CD4-positive, alpha-beta memory T cell (primary cell): ENCODE results near the gene OVOL3. TPM values are rescaled to one million over a fixed set of nuclear protein-coding genes. Genes with fewer than 3 reads are reported as not detected.
A peak's percentile ranks its signal among the peaks of the same experiment; 100 is the strongest.

Experiments used
- CTCF ChIA-PET: fragments of 350-600 bp; sonication (Branson Sonifier 250); formaldehyde crosslinking; loops from one replicate; lab custom pipeline; 2021; ENCODE audit warnings: inconsistent platforms; ENCODE audit not compliant: partially characterized antibody; lab: Charles Lee
- POLR2A ChIA-PET: fragments of 350-600 bp; sonication (Branson Sonifier 250); formaldehyde crosslinking; loops from one replicate; lab custom pipeline; 2021; ENCODE audit not compliant: partially characterized antibody; lab: Charles Lee
- DNase-seq, 5 donors: peaks; one replicate each; pipeline versions ENCODE4 v3.0.0 to v3.0.0-alpha.2; 2020 to 2022; ENCODE audit warnings: mixed read lengths in 1 of 5
- H3K27ac ChIP-seq: one replicate; pipeline ENCODE4 v1.7.0; 2013; ENCODE audit warnings: low read depth, low read length
- H3K27me3 ChIP-seq: 2 replicates; pipeline ENCODE4 v1.7.0; 2013; ENCODE audit warnings: mild to moderate bottlenecking, low read length, moderate library complexity; ENCODE audit not compliant: insufficient read depth
- H3K36me3 ChIP-seq: 2 replicates; pipeline ENCODE4 v1.7.0; 2013; ENCODE audit warnings: mild to moderate bottlenecking, low read length, moderate library complexity; ENCODE audit not compliant: insufficient read depth
- H3K4me1 ChIP-seq: 2 replicates; pipeline ENCODE4 v1.7.0; 2013; ENCODE audit warnings: mild to moderate bottlenecking, low read length, moderate library complexity; ENCODE audit not compliant: insufficient read depth
- H3K4me3 ChIP-seq, 2 donors: one replicate each; pipeline ENCODE4 v1.7.0; 2013; ENCODE audit warnings: low read length in 2 of 2, mild to moderate bottlenecking in 1 of 2
- H3K9me3 ChIP-seq, 2 donors: one replicate each; pipeline ENCODE4 v1.7.0; 2013; ENCODE audit warnings: low read length in 2 of 2, control low read depth in 1 of 2; ENCODE audit not compliant: control insufficient read depth in 1 of 2
- H3K27ac Mint-ChIP-seq, 7 donors: one replicate each; pipeline ENCODE4 v1.8.0; 2020 to 2021; ENCODE audit warnings: mixed read lengths in 7 of 7, mild to moderate bottlenecking in 6 of 7, inconsistent platforms in 3 of 7, moderate library complexity in 3 of 7
- H3K27me3 Mint-ChIP-seq, 2 donors: one replicate each; pipeline ENCODE4 v1.8.0; 2020 to 2021; ENCODE audit warnings: mixed read lengths in 2 of 2
- H3K36me3 Mint-ChIP-seq, 2 donors: one replicate each; pipeline ENCODE4 v1.8.0; 2020 to 2021; ENCODE audit warnings: mixed read lengths in 2 of 2, inconsistent platforms in 1 of 2, mild to moderate bottlenecking in 1 of 2
- H3K4me1 Mint-ChIP-seq, 4 donors: one replicate each; pipeline ENCODE4 v1.8.0; 2020 to 2021; ENCODE audit warnings: mixed read lengths in 4 of 4, mild to moderate bottlenecking in 1 of 4
- H3K4me3 Mint-ChIP-seq, 8 donors: one replicate each; pipeline ENCODE4 v1.8.0; 2020 to 2021; ENCODE audit warnings: mixed read lengths in 8 of 8, mild to moderate bottlenecking in 7 of 8, moderate library complexity in 6 of 8, inconsistent platforms in 3 of 8
- H3K9me3 Mint-ChIP-seq, 8 donors: one replicate each; pipeline ENCODE4 v1.8.0; 2020 to 2021; ENCODE audit warnings: mixed read lengths in 8 of 8, mild to moderate bottlenecking in 5 of 8, inconsistent platforms in 3 of 8, moderate library complexity in 1 of 8
- intact Hi-C: fragments of 100-400 bp; cut with micrococcal nuclease; formaldehyde crosslinking; loops from one replicate; pipeline ENCODE4 v1.15.1; 2023
- polyA plus RNA-seq, 2 donors: library from polyadenylated mRNA; unstranded; fragments of 300-500 nt; fragmentation: Illumina TruSeq; gene quantifications; one replicate each; pipeline ENCODE4 v1.2.3, GENCODE V29; 2021
- total RNA-seq, 2 experiments: library from RNA; stranded (reverse); gene quantifications; one replicate each; pipeline ENCODE4 v1.2.3, GENCODE V29; 2021

Gene OVOL3
- total and polyA plus RNA-seq, 4 experiments from 2014 or later: not detected

DNA sequence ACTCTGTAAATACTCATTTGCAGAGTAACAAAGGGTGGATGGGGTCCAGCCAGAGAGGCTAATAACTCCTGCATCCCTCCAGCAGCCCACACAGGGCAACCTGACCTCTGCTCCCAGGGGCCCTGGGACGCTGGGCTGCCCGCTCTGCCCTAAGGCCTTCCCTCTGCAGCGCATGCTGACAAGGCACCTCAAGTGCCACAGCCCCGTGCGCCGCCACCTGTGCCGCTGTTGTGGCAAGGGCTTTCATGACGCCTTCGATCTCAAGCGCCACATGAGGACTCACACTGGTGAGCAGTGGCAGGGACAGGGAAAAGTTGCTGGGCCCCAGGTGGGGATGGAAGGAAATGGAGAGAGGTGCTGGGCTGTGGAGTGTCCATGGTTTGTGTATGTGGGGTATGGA is 1.7 kb downstream of the OVOL3 start:
- Mint-ChIP-seq H3K4me1 (peaks cover 18 to 44% (median 32%) of the 10 kb centered on the region in 4 donors), H3K4me3 (peak overlapping the region; percentile 57 to 96 (median 76)), H3K9me3 (peaks cover 0 to 6% (median 0%) of the 10 kb centered on the region in 8 donors), H3K36me3 (peaks cover 10 to 40% of the 10 kb centered on the region in 2 donors), H3K27me3 (peaks cover 0 to 2% of the 10 kb centered on the region in 2 donors), H3K27ac (peak overlapping the region in 4 of 7 donors; percentile 23 to 95 (median 79))
- DNase-seq: no peak
- peaks cover 7% of the 10 kb centered on the region for H3K36me3 ChIP-seq
- no peaks in the 10 kb centered on the region for H3K9me3 ChIP-seq
- H3K4me1 ChIP-seq: peaks cover 30% of the 10 kb centered on the region
- H3K27ac ChIP-seq: no peak overlapping the region
- H3K4me3 ChIP-seq: no peak overlapping the region
- POLR2A ChIA-PET: interaction anchor here (0.7 kb wide), 1 partner anchor 120 kb away, joined by 3 read pairs; no protein-coding TSS in a partner anchor
- H3K27me3 ChIP-seq: no peaks in the 10 kb centered on the region
- CTCF ChIA-PET: no interaction called here
- intact Hi-C loops: loop anchor here (10.0 kb wide), 2 partner anchors 218 to 1102 kb away; partner anchors contain the start of genes ZNF383 and ZNF585B

- Mint-ChIP-seq H3K9me3 (peaks cover 0 to 6% (median 0%) of the 10 kb centered on the region in 8 donors), H3K4me1 (peaks cover 21 to 51% (median 36%) of the 10 kb centered on the region in 4 donors), H3K27ac (peak overlapping the region in 6 of 7 donors; percentile 61 to 99 (median 90)), H3K27me3 (peaks cover 0 to 2% of the 10 kb centered on the region in 2 donors), H3K36me3 (peaks cover 16 to 44% of the 10 kb centered on the region in 2 donors), H3K4me3 (peak overlapping the region; percentile 89 to 99 (median 94))
- Histone ChIP-seq H3K4me3 (no peak overlapping the region), H3K9me3 (no peaks in the 10 kb centered on the region), H3K27me3 (no peaks in the 10 kb centered on the region), H3K36me3 (peaks cover 7% of the 10 kb centered on the region), H3K4me1 (peaks cover 30% of the 10 kb centered on the region), H3K27ac (no peak overlapping the region)
- ChIA-PET CTCF (interaction anchor here (4.3 kb wide), 1 partner anchor 14 kb away, joined by 21 read pairs; no protein-coding TSS in a partner anchor), POLR2A (interaction anchor here (0.5 to 3.1 kb wide), 4 partner anchors 9 to 120 kb away, joined by 3 to 34 read pairs (median 12); partner anchors contain the start of gene CAPNS1)
- no peak for DNase-seq
- intact Hi-C loops: loop anchor here (10.0 kb wide), 2 partner anchors 219 to 1101 kb away; partner anchors contain the start of genes ZNF383 and ZNF585B
Measured at GRCh38 chr19:36113425-36113824, 2.5 kb downstream of the OVOL3 start.

GRCh38 chr19:36113894-36114720 is 3.2 kb downstream of the OVOL3 start:
- H3K36me3 Mint-ChIP-seq: peaks cover 16 to 42% of the 10 kb centered on the region in 2 donors

DNA sequence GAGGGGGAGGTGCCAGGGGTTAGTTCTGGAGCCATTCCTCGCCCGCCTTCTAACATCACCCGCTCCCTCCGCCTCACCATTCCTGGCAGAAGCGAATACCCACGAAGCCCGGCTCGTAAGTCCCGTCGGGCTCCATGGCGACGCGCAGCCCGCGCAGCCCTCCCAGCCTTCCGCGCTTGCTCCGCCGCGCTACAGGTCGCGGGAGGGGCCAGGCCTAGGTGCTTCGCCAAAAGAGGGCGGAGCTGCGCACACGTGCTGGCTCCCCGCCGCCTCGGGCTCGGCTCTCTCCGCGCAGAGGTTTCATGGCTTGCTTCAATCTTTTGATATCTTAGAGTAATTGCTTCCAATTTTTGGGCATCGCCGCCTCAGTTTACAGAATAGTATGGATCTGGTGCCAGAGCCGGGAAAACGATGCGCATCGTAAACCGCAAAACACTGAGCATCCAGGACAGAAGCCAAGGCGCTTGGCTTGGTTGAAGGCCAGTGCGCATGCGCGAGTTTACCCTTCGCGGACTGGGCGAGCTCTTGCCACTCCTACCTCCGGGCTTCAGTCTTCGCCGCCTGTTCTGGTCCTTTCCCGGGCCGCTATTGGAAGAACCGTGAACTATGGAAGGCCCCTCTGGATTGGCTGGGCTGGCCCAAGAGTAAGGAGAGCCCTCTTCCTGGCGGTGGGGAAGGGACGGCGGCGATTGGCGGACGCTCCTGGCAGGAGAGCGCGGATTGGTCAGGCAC is 3.9 kb downstream of the OVOL3 start, which contains the start of gene POLR2I:
Gene POLR2I, minus strand, starts transcription at position 155 of the 732 bp plus-strand sequence. Its CDS starts 19 bp downstream, at position 136.
- peak; percentile 99 to 100 (median 100) for DNase-seq
- no peaks in the 10 kb centered on the region for H3K9me3 ChIP-seq
- Mint-ChIP-seq H3K4me3 (peak within 1 kb of the TSS; percentile 89 to 99 (median 94)), H3K27ac (peak within 1 kb of the TSS; percentile 95 to 100 (median 98)), H3K36me3 (peaks cover 17 to 43% of the 10 kb centered on the region in 2 donors), H3K27me3 (peaks cover 0 to 2% of the 10 kb centered on the region in 2 donors), H3K9me3 (peaks cover 0 to 6% (median 0%) of the 10 kb centered on the region in 8 donors), H3K4me1 (peaks cover 22 to 52% (median 37%) of the 10 kb centered on the region in 4 donors)
- H3K36me3 ChIP-seq: peaks cover 19% of the 10 kb centered on the region
- ChIA-PET POLR2A (interaction anchor here (0.6 to 3.1 kb wide), 28 partner anchors 10 to 1391 kb away, joined by 3 to 34 read pairs (median 4); partner anchors contain the start of genes ALKBH6, CAPNS1, COX6B1 and PSENEN), CTCF (interaction anchor here (1.3 to 4.3 kb wide), 3 partner anchors 13 to 156 kb away, joined by 3 to 21 read pairs (median 6); partner anchors contain the start of gene THAP8)
- peak within 1 kb of the TSS; percentile 75 to 99 for H3K4me3 ChIP-seq
- peaks cover 30% of the 10 kb centered on the region for H3K4me1 ChIP-seq
- peak within 1 kb of the TSS; percentile 80 for H3K27ac ChIP-seq
- H3K27me3 ChIP-seq: no peaks in the 10 kb centered on the region
- intact Hi-C loops: loop anchor here (1.0 to 10.0 kb wide), 9 partner anchors 12 to 1100 kb away; partner anchors contain the start of genes ALKBH6, SDHAF1, THAP8 and WDR62

More at GRCh38 chr19:36113894-36114720, 3.2 kb downstream of the OVOL3 start:
- ChIA-PET CTCF (interaction anchor here (1.3 to 4.3 kb wide), 2 partner anchors 13 to 61 kb away, joined by 3 to 21 read pairs; partner anchors contain the start of gene THAP8), POLR2A (interaction anchor here (0.5 to 3.1 kb wide), 14 partner anchors 9 to 466 kb away, joined by 3 to 34 read pairs (median 10); partner anchors contain the start of genes ALKBH6, CAPNS1, COX6B1 and SDHAF1)
- peak overlapping the region; percentile 75 to 99 for H3K4me3 ChIP-seq
- H3K27me3 Mint-ChIP-seq: peaks cover 0 to 2% of the 10 kb centered on the region in 2 donors
- peak overlapping the region; percentile 89 to 99 (median 94) for H3K4me3 Mint-ChIP-seq
- H3K9me3 ChIP-seq: no peaks in the 10 kb centered on the region
- H3K27ac ChIP-seq: peak overlapping the region; percentile 80
- intact Hi-C loops: loop anchor here (2.0 to 10.0 kb wide), 3 partner anchors 119 to 1101 kb away; partner anchors contain the start of genes SDHAF1, ZNF383 and ZNF585B
- peaks cover 14% of the 10 kb centered on the region for H3K36me3 ChIP-seq
- no peaks in the 10 kb centered on the region for H3K27me3 ChIP-seq
- H3K4me1 Mint-ChIP-seq: peaks cover 21 to 51% (median 36%) of the 10 kb centered on the region in 4 donors
- DNase-seq: peak in 2 of 5 donors; percentile 22 to 60
- peak overlapping the region; percentile 95 to 100 (median 98) for H3K27ac Mint-ChIP-seq
- peaks cover 0 to 6% (median 0%) of the 10 kb centered on the region in 8 donors for H3K9me3 Mint-ChIP-seq
- H3K4me1 ChIP-seq: peaks cover 30% of the 10 kb centered on the region

GRCh38 chr19:36115453-36116343 is 4.8 kb downstream of the OVOL3 start, which contains the start of gene TBCB:
Gene TBCB, plus strand, starts transcription at chr19:36115468. Its CDS starts 93 bp downstream, at chr19:36115561.
- intact Hi-C loops: loop anchor here (1.0 to 10.0 kb wide), 9 partner anchors 12 to 1099 kb away; partner anchors contain the start of genes ALKBH6, SDHAF1, THAP8 and WDR62
- peak within 1 kb of the TSS; percentile 89 to 99 (median 94) for H3K4me3 Mint-ChIP-seq
- H3K9me3 Mint-ChIP-seq: peaks cover 0 to 6% (median 0%) of the 10 kb centered on the region in 8 donors
- CTCF ChIA-PET: interaction anchor here (1.3 to 4.3 kb wide), 3 partner anchors 12 to 157 kb away, joined by 3 to 21 read pairs (median 6); partner anchors contain the start of gene THAP8
- no peak for DNase-seq
- Histone ChIP-seq H3K4me3 (peak within 1 kb of the TSS; percentile 75 to 99), H3K36me3 (peaks cover 26% of the 10 kb centered on the region), H3K9me3 (no peaks in the 10 kb centered on the region), H3K4me1 (peaks cover 30% of the 10 kb centered on the region), H3K27ac (peak within 1 kb of the TSS; percentile 80), H3K27me3 (no peaks in the 10 kb centered on the region)
- peaks cover 20 to 50% of the 10 kb centered on the region in 2 donors for H3K36me3 Mint-ChIP-seq
- peak within 1 kb of the TSS; percentile 95 to 100 (median 98) for H3K27ac Mint-ChIP-seq
- peaks cover 0 to 2% of the 10 kb centered on the region in 2 donors for H3K27me3 Mint-ChIP-seq
- H3K4me1 Mint-ChIP-seq: peaks cover 25 to 57% (median 39%) of the 10 kb centered on the region in 4 donors
- POLR2A ChIA-PET: interaction anchor here (0.6 to 3.1 kb wide), 28 partner anchors 10 to 1391 kb away, joined by 3 to 34 read pairs (median 4); partner anchors contain the start of genes ALKBH6, CAPNS1, COX6B1 and PSENEN
